Measurements from ENCODE around the gene RAET1G. TPM values are rescaled to one million over a fixed set of nuclear protein-coding genes. Genes with fewer than 3 reads are reported as not detected.

Gene RAET1G
- total RNA-seq, 4 donors from 2014 or later = not detected

- Histone ChIP-seq H3K27me3 (peaks cover 92% of the 10 kb centered on the region), H3K27ac (no peak overlapping the region), H3K9me3 (no peaks in the 10 kb centered on the region), H3K36me3 (no peaks in the 10 kb centered on the region), H3K4me1 (peaks cover 11 to 24% (median 23%) of the 10 kb centered on the region in 4 donors), H3K4me3 (peak overlapping the region in 2 of 4 donors; percentile 33 to 45)
- in situ Hi-C loops (cut with MboI; ENCODE audit: low pct_ligation_motif_present in 1 of 4, low pct_unique_long_range_greater_than_20kb in 1 of 4, low sequenced_read_pairs in 3 of 4) (no loop called here), intact Hi-C loops (cut with DNase I; ENCODE audit: low total_unique reads) (loop anchor here (1.0 kb wide), 1 partner anchor 108 kb away; no protein-coding TSS in a partner anchor)
- TF ChIP-seq CTCF (IDR thresholded peaks at IDR 0.05) (no peak), EP300 (IDR thresholded peaks at IDR 0.05; ENCODE audit: low read depth) (no peak), POLR2AphosphoS5 (IDR thresholded peaks at IDR 0.05) (no peak), POLR2A (IDR thresholded peaks at IDR 0.05) (no peak)
- peak; percentile 17 for DNase-seq
- WGBS, 2 donors (ENCODE audit: low coverage in 1 of 2) = 23 to 40% methylated on average over 9 to 37 of the region's 38 CpGs
Observed at GRCh38 chr6:149965194-149966020, 42.5 kb upstream of the RAET1G start.

GRCh38 chr6:149964308-149965193 lies 41.6 kb upstream of the RAET1G start:
- intact Hi-C loops (cut with DNase I; ENCODE audit: low total_unique reads) (loop anchor here (1.0 kb wide), 1 partner anchor 107 kb away; no protein-coding TSS in a partner anchor), in situ Hi-C loops (cut with MboI; ENCODE audit: low pct_ligation_motif_present in 1 of 4, low pct_unique_long_range_greater_than_20kb in 1 of 4, low sequenced_read_pairs in 3 of 4) (no loop called here)
- 10 to 14% methylated on average over 11 to 93 of the region's 103 CpGs for WGBS, 2 donors (ENCODE audit: low coverage in 1 of 2)
- no peak for DNase-seq
- H3K4me3 ChIP-seq = peak overlapping the region in 3 of 4 donors; percentile 24 to 45 (median 33)
- no peaks in the 10 kb centered on the region for H3K9me3 ChIP-seq
- H3K27ac ChIP-seq = no peak overlapping the region
- TF ChIP-seq POLR2AphosphoS5 (IDR thresholded peaks at IDR 0.05) = no peak
- H3K36me3 ChIP-seq = no peaks in the 10 kb centered on the region
- H3K27me3 ChIP-seq = peaks cover 92% of the 10 kb centered on the region
- peaks cover 11 to 24% (median 23%) of the 10 kb centered on the region in 4 donors for H3K4me1 ChIP-seq

GRCh38 chr6:149963462-149964307 lies 40.8 kb upstream of the RAET1G start, which contains the start of gene ULBP1:
TSS of gene ULBP1 (plus strand) at chr6:149963943. CDS start at chr6:149964050, 107 bp downstream.
- Histone ChIP-seq H3K4me3 (peak within 1 kb of the TSS; percentile 13 to 45 (median 28)), H3K27me3 (peaks cover 93% of the 10 kb centered on the region), H3K27ac (no peak within 1 kb of the TSS), H3K9me3 (no peaks in the 10 kb centered on the region), H3K4me1 (peaks cover 11 to 24% (median 23%) of the 10 kb centered on the region in 4 donors), H3K36me3 (no peaks in the 10 kb centered on the region)
- no peak for TF ChIP-seq POLR2A (IDR thresholded peaks at IDR 0.05)
- peak; percentile 29 to 49 (median 34) for TF ChIP-seq POLR2AphosphoS5 (IDR thresholded peaks at IDR 0.05)
- in situ Hi-C loops (cut with MboI; ENCODE audit: low pct_ligation_motif_present in 1 of 4, low pct_unique_long_range_greater_than_20kb in 1 of 4, low sequenced_read_pairs in 3 of 4) = no loop called here
- intact Hi-C loops (cut with DNase I; ENCODE audit: low total_unique reads) = no loop called here
- peak; percentile 78 for DNase-seq
- 2% methylated on average over 11 to 48 of the region's 69 CpGs for WGBS, 2 donors (ENCODE audit: low coverage in 1 of 2)

GRCh38 chr6:149963212-149963461 lies 40.2 kb upstream of the RAET1G start:
- peak overlapping the region in 3 of 4 donors; percentile 24 to 45 (median 33) for H3K4me3 ChIP-seq
- H3K27me3 ChIP-seq = peaks cover 95% of the 10 kb centered on the region
- H3K4me1 ChIP-seq = peaks cover 11 to 24% (median 23%) of the 10 kb centered on the region in 4 donors
- intact Hi-C loops (cut with DNase I; ENCODE audit: low total_unique reads) (no loop called here), in situ Hi-C loops (cut with MboI; ENCODE audit: low pct_ligation_motif_present in 1 of 4, low pct_unique_long_range_greater_than_20kb in 1 of 4, low sequenced_read_pairs in 3 of 4) (no loop called here)
- no peaks in the 10 kb centered on the region for H3K36me3 ChIP-seq
- WGBS, 2 donors (ENCODE audit: low coverage in 1 of 2) = 3 to 13% methylated on average over 3 to 8 of the region's 8 CpGs
- TF ChIP-seq POLR2A (IDR thresholded peaks at IDR 0.05) = no peak
- no peak for TF ChIP-seq EP300 (IDR thresholded peaks at IDR 0.05; ENCODE audit: low read depth)
- no peak for TF ChIP-seq CTCF (IDR thresholded peaks at IDR 0.05)
- TF ChIP-seq POLR2AphosphoS5 (IDR thresholded peaks at IDR 0.05) = no peak
- no peaks in the 10 kb centered on the region for H3K9me3 ChIP-seq
- no peak overlapping the region for H3K27ac ChIP-seq
- no peak for DNase-seq
